Hepatocyte (in vitro differentiated cells): ENCODE data around the gene GMPPB. TPM values are rescaled to one million over a fixed set of nuclear protein-coding genes. Genes with fewer than 3 reads are reported as not detected.

Experiments used
- DNase-seq: peaks from one replicate; pipeline ENCODE4 v3.0.0-alpha.2; 2016; ENCODE audit warnings: low spot score
- H2AFZ ChIP-seq: fragments of 200-600 bp; sonication (generic); 2 replicates; pipeline ENCODE4 v1.6.0; 2016; ENCODE audit warnings: antibody characterized with exemption, mild to moderate bottlenecking
- H3K27ac ChIP-seq: fragments of 200-600 bp; sonication (generic); 2 replicates; pipeline ENCODE4 v1.5.1; 2016; ENCODE audit warnings: mild to moderate bottlenecking
- H3K27me3 ChIP-seq: fragments of 200-600 bp; sonication (generic); 2 replicates; pipeline ENCODE4 v1.6.1; 2016
- H3K36me3 ChIP-seq: fragments of 200-600 bp; sonication (generic); replicated peaks from 2 replicates; pipeline ENCODE4 v1.5.1; 2016; ENCODE audit warnings: low read depth; ENCODE audit not compliant: insufficient read depth
- H3K4me1 ChIP-seq: fragments of 200-600 bp; sonication (generic); 2 replicates; pipeline ENCODE4 v1.5.1; 2016; ENCODE audit warnings: mild to moderate bottlenecking, moderate library complexity; ENCODE audit not compliant: insufficient read depth
- H3K4me2 ChIP-seq: fragments of 200-600 bp; sonication (generic); 2 replicates; pipeline ENCODE4 v1.6.0; 2016
- H3K4me3 ChIP-seq: fragments of 200-600 bp; sonication (generic); 2 replicates; pipeline ENCODE4 v1.5.1; 2016; ENCODE audit warnings: mild to moderate bottlenecking
- H3K79me2 ChIP-seq: fragments of 200-600 bp; sonication (generic); 2 replicates; pipeline ENCODE4 v1.6.0; 2017; ENCODE audit warnings: mild to moderate bottlenecking
- H3K9me2 ChIP-seq: fragments of 200-600 bp; sonication (generic); replicated peaks from 2 replicates; pipeline ENCODE4 v1.6.0; 2017; ENCODE audit warnings: mild to moderate bottlenecking; ENCODE audit not compliant: insufficient read depth
- H3K9me3 ChIP-seq: fragments of 200-600 bp; sonication (generic); 2 replicates; pipeline ENCODE4 v1.5.1; 2016; ENCODE audit warnings: low read depth, mild to moderate bottlenecking
- H4K20me1 ChIP-seq: fragments of 200-600 bp; sonication (generic); 2 replicates; pipeline ENCODE4 v1.6.0; 2016; ENCODE audit warnings: mild to moderate bottlenecking; ENCODE audit not compliant: insufficient read depth, poor library complexity, severe bottlenecking
- CTCF ChIP-seq: fragments of 200-600 bp; sonication (generic); IDR thresholded peaks from 2 replicates; pipeline ENCODE4 v1.5.1; 2016; ENCODE audit warnings: antibody characterized with exemption, mild to moderate bottlenecking; ENCODE audit not compliant: poor library complexity
- EZH2 ChIP-seq: fragments of 200-600 bp; sonication (generic); IDR thresholded peaks from 2 replicates; pipeline ENCODE4 v1.6.1; 2016; ENCODE audit warnings: antibody characterized with exemption, mild to moderate bottlenecking, borderline replicate concordance
- EZH2phosphoT487 ChIP-seq: fragments of 200-600 bp; sonication (generic); IDR thresholded peaks from one replicate; pipeline ENCODE4 v1.6.1; 2018; ENCODE audit warnings: antibody characterized with exemption, mild to moderate bottlenecking, low read depth, moderate library complexity; ENCODE audit not compliant: unreplicated experiment, severe bottlenecking
- WGBS: methylation state at CpG from one replicate; pipeline ENCODE4 v1.1.6; 2016; ENCODE audit warnings: low lambda C conversion rate; ENCODE audit errors: missing lambda C conversion rate; 5-methylcytosine and 5-hydroxymethylcytosine counted together
- polyA plus RNA-seq: library from polyadenylated mRNA; unstranded; fragments of >200 nt; fragmentation: Nextera tagmentation; extraction: Ambion mirVana; gene quantifications from 2 replicates; pipeline ENCODE4 v1.2.1, GENCODE V29; 2016
- total RNA-seq: library from RNA; depleted of rRNA; stranded (reverse); fragments of >200 nt; gene quantifications from 2 replicates; pipeline ENCODE4 v1.2.3, GENCODE V29; 2014

The GMPPB gene
- total and polyA plus RNA-seq, 2 experiments from 2014 or later: 24.3 to 41.0 TPM

- WGBS: 96% methylated on average over 7 of the region's 7 CpGs
- Histone ChIP-seq H3K27me3 (no peaks in the 10 kb centered on the region), H3K9me3 (no peaks in the 10 kb centered on the region), H3K9me2 (no peaks in the 10 kb centered on the region), H3K4me3 (no peak overlapping the region), H4K20me1 (no peaks in the 10 kb centered on the region), H3K4me2 (no peak overlapping the region), H3K79me2 (no peaks in the 10 kb centered on the region), H3K36me3 (no peaks in the 10 kb centered on the region), H3K4me1 (no peaks in the 10 kb centered on the region), H2AFZ (no peak overlapping the region), H3K27ac (no peak overlapping the region)
- DNase-seq: no peak
- TF ChIP-seq CTCF (no peak), EZH2phosphoT487 (no peak), EZH2 (no peak)
These were observed 43.1 kb downstream of the GMPPB start for GRCh38 chr3:49680493-49681231.

GRCh38 chr3:49675912-49676311, 47.8 kb downstream of the GMPPB start:
- no peaks in the 10 kb centered on the region for H3K9me2 ChIP-seq
- H3K4me3 ChIP-seq: no peak overlapping the region
- peaks cover 9% of the 10 kb centered on the region for H3K79me2 ChIP-seq
- no peak overlapping the region for H3K4me2 ChIP-seq
- WGBS: 97% methylated on average over 11 of the region's 11 CpGs
- TF ChIP-seq EZH2phosphoT487 (no peak), CTCF (no peak), EZH2 (no peak)
- H3K27ac ChIP-seq: no peak overlapping the region
- no peak overlapping the region for H2AFZ ChIP-seq
- DNase-seq: no peak
- no peaks in the 10 kb centered on the region for H4K20me1 ChIP-seq
- H3K9me3 ChIP-seq: no peaks in the 10 kb centered on the region
- H3K27me3 ChIP-seq: no peaks in the 10 kb centered on the region
- H3K36me3 ChIP-seq: no peaks in the 10 kb centered on the region
- H3K4me1 ChIP-seq: peaks cover 14% of the 10 kb centered on the region

- H3K36me3 ChIP-seq: no peaks in the 10 kb centered on the region
- peak overlapping the region; percentile 88 for H3K4me2 ChIP-seq
- H3K27me3 ChIP-seq: no peaks in the 10 kb centered on the region
- H3K27ac ChIP-seq: peak overlapping the region; percentile 92
- H2AFZ ChIP-seq: peak overlapping the region; percentile 26
- peaks cover 14% of the 10 kb centered on the region for H3K4me1 ChIP-seq
- TF ChIP-seq EZH2phosphoT487 (no peak), CTCF (no peak), EZH2 (no peak)
- peaks cover 9% of the 10 kb centered on the region for H3K79me2 ChIP-seq
- no peaks in the 10 kb centered on the region for H4K20me1 ChIP-seq
- no peaks in the 10 kb centered on the region for H3K9me3 ChIP-seq
- 4% methylated on average over 24 of the region's 34 CpGs for WGBS
- no peaks in the 10 kb centered on the region for H3K9me2 ChIP-seq
- DNase-seq: peak; percentile 50
- peak overlapping the region; percentile 56 for H3K4me3 ChIP-seq
These were observed 49.2 kb downstream of the GMPPB start for GRCh38 chr3:49674497-49674983.
